GM19328 (cell line): ENCODE data around the gene CAV1.

Experiments used
- ATAC-seq: cut with Tn5 transposase; IDR thresholded peaks from one replicate; pipeline ENCODE4 v1.9.1; 2021; ENCODE audit warnings: mild to moderate bottlenecking, moderate library complexity; ENCODE audit not compliant: unreplicated experiment

Gene CAV1

GRCh38 chr7:116607299-116607698 lies 82.5 kb downstream of the CAV1 start:
- no peak for ATAC-seq

- no peak for ATAC-seq
Observed at GRCh38 chr7:116610210-116610609, 85.4 kb downstream of the CAV1 start.

- ATAC-seq: no peak
Observed at GRCh38 chr7:116610721-116611120, 85.9 kb downstream of the CAV1 start.
